Measurements from ENCODE around the gene BTNL9. TPM values are rescaled to one million over a fixed set of nuclear protein-coding genes. Genes with fewer than 3 reads are reported as not detected.

The BTNL9 gene
- polyA plus RNA-seq, 3 donors = not detected

DNA sequence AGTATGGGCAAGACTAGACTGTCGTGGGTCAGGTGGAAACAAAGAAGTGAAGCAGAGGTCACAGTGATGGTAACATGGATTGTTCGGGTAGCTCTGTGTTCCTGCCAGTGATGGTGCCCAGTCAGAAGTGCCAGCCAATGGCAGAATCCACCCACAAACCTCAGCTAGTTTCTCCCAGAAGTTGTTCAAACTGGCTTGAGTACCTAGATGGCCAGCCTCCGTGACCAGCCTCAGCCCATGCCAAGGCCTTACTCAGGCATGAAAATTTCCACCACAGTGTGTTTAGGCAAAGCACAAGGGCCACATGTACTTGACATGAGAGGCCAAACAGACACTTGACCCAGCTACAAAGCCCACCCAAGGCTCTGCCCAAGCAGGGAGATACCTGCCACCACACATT, 19.4 kb upstream of the BTNL9 start:
- no peak overlapping the region for H3K27ac ChIP-seq (ENCODE audit: low read depth in 1 of 2, low read length in 2 of 2)
- no peak for TF ChIP-seq CTCF (IDR thresholded peaks at IDR 0.05)
- no peak overlapping the region for H3K4me2 ChIP-seq (replicated peaks; ENCODE audit: extremely low read depth, low read length, poor library complexity, severe bottlenecking)
- no peaks in the 10 kb centered on the region for H3K36me3 Mint-ChIP-seq
- peaks cover 2 to 6% (median 4%) of the 10 kb centered on the region in 3 donors for H3K27me3 Mint-ChIP-seq (ENCODE audit: low read depth in 3 of 3)
- H2AFZ ChIP-seq (ENCODE audit: insufficient read depth, low read depth, low read length, poor library complexity, severe bottlenecking) = no peak overlapping the region
- no peak overlapping the region for H3K4me3 Mint-ChIP-seq
- H3K79me2 ChIP-seq (ENCODE audit: insufficient read depth, low read length) = no peaks in the 10 kb centered on the region
- no peak overlapping the region for H3K9ac ChIP-seq (ENCODE audit: insufficient read depth, low read length, poor library complexity, severe bottlenecking)
- DNase-seq = no peak
- no peak overlapping the region for H3K4me3 ChIP-seq (replicated peaks in 1 of 3; ENCODE audit: low read depth in 2 of 3, low read length in 3 of 3)
- no peaks in the 10 kb centered on the region for H3K36me3 ChIP-seq (replicated peaks in 1 of 2; ENCODE audit: control insufficient read depth in 1 of 2, insufficient read depth in 2 of 2, low read length in 2 of 2)
- H3K4me1 Mint-ChIP-seq = no peaks in the 10 kb centered on the region
- H3K9me3 Mint-ChIP-seq = peaks cover 14 to 37% (median 23%) of the 10 kb centered on the region in 7 donors
- no peaks in the 10 kb centered on the region for H3K4me1 ChIP-seq (ENCODE audit: control insufficient read depth in 1 of 2, insufficient read depth in 2 of 2, low read length in 2 of 2)
- H4K20me1 ChIP-seq (ENCODE audit: insufficient read depth, low read length) = no peaks in the 10 kb centered on the region
- intact Hi-C loops (cut with micrococcal nuclease) = no loop called here
- peaks cover 22 to 23% of the 10 kb centered on the region in 2 donors for H3K9me3 ChIP-seq (replicated peaks in 1 of 2; ENCODE audit: control insufficient read depth in 1 of 2, insufficient read depth in 1 of 2, low read length in 2 of 2)
- 92% methylated on average over 3 of the region's 3 CpGs for WGBS (ENCODE audit: insufficient coverage)
- H3K27me3 ChIP-seq (ENCODE audit: control insufficient read depth in 2 of 2, insufficient read depth in 2 of 2, low read length in 2 of 2) = no peaks in the 10 kb centered on the region
- H3K27ac Mint-ChIP-seq = peak overlapping the region in 1 of 7 donors; percentile 13

- no peak overlapping the region for H3K4me3 Mint-ChIP-seq
These were observed 15.6 kb upstream of the BTNL9 start for GRCh38 chr5:181024245-181025064.

More at GRCh38 chr5:181024245-181025064, 15.6 kb upstream of the BTNL9 start:
- Histone ChIP-seq H3K4me3 (replicated peaks in 1 of 3; ENCODE audit: low read depth in 2 of 3, low read length in 3 of 3) (no peak overlapping the region), H3K36me3 (replicated peaks in 1 of 2; ENCODE audit: control insufficient read depth in 1 of 2, insufficient read depth in 2 of 2, low read length in 2 of 2) (no peaks in the 10 kb centered on the region), H3K79me2 (ENCODE audit: insufficient read depth, low read length) (no peaks in the 10 kb centered on the region), H3K9ac (ENCODE audit: insufficient read depth, low read length, poor library complexity, severe bottlenecking) (no peak overlapping the region), H2AFZ (ENCODE audit: insufficient read depth, low read depth, low read length, poor library complexity, severe bottlenecking) (no peak overlapping the region), H3K27ac (ENCODE audit: low read depth in 1 of 2, low read length in 2 of 2) (no peak overlapping the region), H3K4me2 (replicated peaks; ENCODE audit: extremely low read depth, low read length, poor library complexity, severe bottlenecking) (no peak overlapping the region), H3K9me3 (replicated peaks in 1 of 2; ENCODE audit: control insufficient read depth in 1 of 2, insufficient read depth in 1 of 2, low read length in 2 of 2) (peaks cover 23 to 28% of the 10 kb centered on the region in 2 donors), H3K27me3 (ENCODE audit: control insufficient read depth in 2 of 2, insufficient read depth in 2 of 2, low read length in 2 of 2) (no peaks in the 10 kb centered on the region), H3K4me1 (ENCODE audit: control insufficient read depth in 1 of 2, insufficient read depth in 2 of 2, low read length in 2 of 2) (no peaks in the 10 kb centered on the region), H4K20me1 (ENCODE audit: insufficient read depth, low read length) (no peaks in the 10 kb centered on the region)
- Mint-ChIP-seq H3K27ac (no peak overlapping the region), H3K4me1 (no peaks in the 10 kb centered on the region), H3K9me3 (peaks cover 16 to 40% (median 30%) of the 10 kb centered on the region in 7 donors), H3K36me3 (no peaks in the 10 kb centered on the region), H3K27me3 (ENCODE audit: low read depth in 3 of 3) (peaks cover 4 to 8% (median 5%) of the 10 kb centered on the region in 3 donors)
- intact Hi-C loops (cut with micrococcal nuclease) = no loop called here
- DNase-seq = no peak
- 83% methylated on average over 1 of the region's 1 CpG for WGBS (ENCODE audit: insufficient coverage)
- no peak for TF ChIP-seq CTCF (IDR thresholded peaks at IDR 0.05)

Measured in CD14-positive monocyte (primary cell).